HFFc6 (cell line): ENCODE data around the gene ESPNL. TPM values are rescaled to one million over a fixed set of nuclear protein-coding genes. Genes with fewer than 3 reads are reported as not detected.

ENCODE experiments used
- DNase-seq: peaks from one replicate; pipeline ENCODE4 v3.0.0-alpha.2; 2018
- H3K27ac Mint-ChIP-seq: 2 replicates; pipeline ENCODE4 v1.8.0; 2020; ENCODE audit warnings: mild to moderate bottlenecking, mixed read lengths
- H3K27me3 Mint-ChIP-seq: 2 replicates; pipeline ENCODE4 v1.8.0; 2021; ENCODE audit warnings: mild to moderate bottlenecking, moderate library complexity, mixed read lengths; ENCODE audit not compliant: insufficient read depth
- H3K36me3 Mint-ChIP-seq: 2 replicates; pipeline ENCODE4 v1.8.0; 2021; ENCODE audit warnings: low read depth, mixed read lengths
- H3K4me1 Mint-ChIP-seq: 2 replicates; pipeline ENCODE4 v1.8.0; 2020; ENCODE audit warnings: low read depth, mixed read lengths
- H3K4me3 Mint-ChIP-seq: 2 replicates; pipeline ENCODE4 v1.8.0; 2020; ENCODE audit warnings: mild to moderate bottlenecking, moderate library complexity, mixed read lengths
- H3K9me3 Mint-ChIP-seq: 2 replicates; pipeline ENCODE4 v1.8.0; 2020; ENCODE audit warnings: mild to moderate bottlenecking, mixed read lengths
- total RNA-seq, 6 experiments: library from RNA; stranded (reverse); fragmentation: NEBNext Ultra II Directional; extraction: Animal tissue kit (Norgen Biotek cat#: 25700); gene quantifications; 2 replicates in 1 of 6; 3 replicates in 5 of 6; pipeline ENCODE4 v1.2.3, GENCODE V29; 2021
- TF ChIP-seq, protein P1 (sequence below): fragments of 200-600 bp; sonication (generic); IDR thresholded peaks from 2 replicates; pipeline ENCODE4 v1.5.0; 2021; ENCODE audit warnings: antibody characterized with exemption, mild to moderate bottlenecking

The ESPNL gene
- total RNA-seq, 6 experiments from 2014 or later = 1.0 to 3.0 (median 2.6) TPM

DNA sequence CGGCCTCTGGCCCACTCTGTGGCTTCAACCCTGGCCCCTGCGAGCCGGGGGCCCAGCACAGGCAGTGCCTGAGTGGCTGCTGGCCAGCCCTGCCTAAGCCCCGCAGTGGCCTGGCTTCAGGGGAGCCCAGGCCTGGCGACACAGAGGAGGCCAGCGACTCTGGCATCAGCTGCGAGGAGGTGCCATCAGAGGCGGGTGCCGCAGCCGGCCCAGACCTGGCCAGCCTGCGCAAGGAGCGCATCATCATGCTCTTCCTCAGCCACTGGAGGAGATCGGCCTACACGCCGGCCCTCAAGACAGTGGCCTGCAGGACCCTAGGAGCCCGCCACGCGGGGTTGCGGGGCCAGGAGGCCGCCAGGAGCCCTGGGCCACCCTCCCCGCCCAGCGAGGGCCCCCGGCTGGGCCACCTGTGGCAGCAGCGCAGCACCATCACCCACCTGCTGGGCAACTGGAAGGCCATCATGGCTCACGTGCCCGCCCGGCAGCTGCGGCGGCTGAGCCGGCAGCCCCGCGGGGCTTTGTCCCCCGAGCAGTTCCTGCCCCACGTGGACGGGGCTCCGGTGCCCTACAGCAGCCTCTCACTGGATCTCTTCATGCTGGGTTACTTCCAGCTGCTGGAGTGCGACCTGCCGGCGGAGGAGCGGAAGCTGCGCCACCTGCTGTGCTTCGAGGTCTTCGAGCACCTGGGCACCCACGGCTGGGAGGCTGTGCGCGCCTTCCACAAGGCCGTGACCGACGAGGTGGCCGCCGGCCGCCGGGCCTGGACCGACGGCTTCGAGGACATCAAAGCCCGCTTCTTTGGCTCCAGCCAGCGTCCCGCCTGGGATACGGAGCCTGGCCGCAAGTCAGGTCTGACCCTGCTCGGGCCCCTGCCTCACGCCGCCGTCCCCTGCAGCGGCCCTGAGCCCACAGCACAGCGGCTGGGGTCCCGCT lies 30.8 kb downstream of the ESPNL start:
- H3K27me3 Mint-ChIP-seq = peaks cover 4% of the 10 kb centered on the region
- TF ChIP-seq, protein P1, sequence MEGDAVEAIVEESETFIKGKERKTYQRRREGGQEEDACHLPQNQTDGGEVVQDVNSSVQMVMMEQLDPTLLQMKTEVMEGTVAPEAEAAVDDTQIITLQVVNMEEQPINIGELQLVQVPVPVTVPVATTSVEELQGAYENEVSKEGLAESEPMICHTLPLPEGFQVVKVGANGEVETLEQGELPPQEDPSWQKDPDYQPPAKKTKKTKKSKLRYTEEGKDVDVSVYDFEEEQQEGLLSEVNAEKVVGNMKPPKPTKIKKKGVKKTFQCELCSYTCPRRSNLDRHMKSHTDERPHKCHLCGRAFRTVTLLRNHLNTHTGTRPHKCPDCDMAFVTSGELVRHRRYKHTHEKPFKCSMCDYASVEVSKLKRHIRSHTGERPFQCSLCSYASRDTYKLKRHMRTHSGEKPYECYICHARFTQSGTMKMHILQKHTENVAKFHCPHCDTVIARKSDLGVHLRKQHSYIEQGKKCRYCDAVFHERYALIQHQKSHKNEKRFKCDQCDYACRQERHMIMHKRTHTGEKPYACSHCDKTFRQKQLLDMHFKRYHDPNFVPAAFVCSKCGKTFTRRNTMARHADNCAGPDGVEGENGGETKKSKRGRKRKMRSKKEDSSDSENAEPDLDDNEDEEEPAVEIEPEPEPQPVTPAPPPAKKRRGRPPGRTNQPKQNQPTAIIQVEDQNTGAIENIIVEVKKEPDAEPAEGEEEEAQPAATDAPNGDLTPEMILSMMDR = no peak
- H3K4me1 Mint-ChIP-seq = no peaks in the 10 kb centered on the region
- no peak overlapping the region for H3K27ac Mint-ChIP-seq
- no peak for DNase-seq
- H3K9me3 Mint-ChIP-seq = no peaks in the 10 kb centered on the region
- H3K4me3 Mint-ChIP-seq = no peak overlapping the region
- no peaks in the 10 kb centered on the region for H3K36me3 Mint-ChIP-seq

DNA sequence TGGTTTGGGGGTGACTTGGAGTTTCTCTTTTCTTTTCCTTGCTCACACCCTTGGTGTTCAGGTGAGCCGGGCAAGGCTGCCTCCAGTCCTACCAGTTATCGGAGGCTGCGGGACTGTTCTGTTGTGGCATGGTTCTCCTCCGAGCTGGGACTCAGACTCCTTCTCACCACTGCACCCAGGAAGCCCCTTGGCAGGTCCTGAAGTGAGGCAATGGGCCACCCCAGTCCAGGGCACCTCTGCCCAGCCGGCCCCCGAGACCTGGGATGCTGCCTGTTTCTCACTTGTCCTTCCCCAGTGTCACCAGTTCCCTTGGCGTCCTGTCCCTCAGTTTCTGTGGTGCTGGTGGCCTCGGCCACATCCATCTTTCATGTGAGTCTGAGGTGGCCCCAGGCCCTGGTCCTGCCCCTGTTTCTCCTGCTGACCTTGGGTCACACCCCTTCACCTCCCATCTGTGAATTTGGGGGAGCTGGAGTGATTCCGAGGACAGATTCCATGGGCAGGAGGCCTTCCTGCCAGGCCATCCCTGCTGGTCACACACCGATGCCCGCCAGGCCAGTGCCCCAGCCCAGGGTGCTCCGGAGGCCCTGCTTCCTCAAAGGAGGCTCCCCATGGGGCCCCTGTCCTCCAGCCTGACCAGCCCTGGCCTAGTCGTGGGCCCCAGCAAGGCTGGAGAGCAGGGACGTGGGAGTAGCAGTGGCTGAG lies 31.8 kb downstream of the ESPNL start:
- H3K36me3 Mint-ChIP-seq = no peaks in the 10 kb centered on the region
- no peaks in the 10 kb centered on the region for H3K4me1 Mint-ChIP-seq
- H3K27ac Mint-ChIP-seq = no peak overlapping the region
- H3K9me3 Mint-ChIP-seq = no peaks in the 10 kb centered on the region
- DNase-seq = no peak
- TF ChIP-seq, protein P1 = no peak
- peaks cover 4% of the 10 kb centered on the region for H3K27me3 Mint-ChIP-seq
- H3K4me3 Mint-ChIP-seq = no peak overlapping the region

DNA sequence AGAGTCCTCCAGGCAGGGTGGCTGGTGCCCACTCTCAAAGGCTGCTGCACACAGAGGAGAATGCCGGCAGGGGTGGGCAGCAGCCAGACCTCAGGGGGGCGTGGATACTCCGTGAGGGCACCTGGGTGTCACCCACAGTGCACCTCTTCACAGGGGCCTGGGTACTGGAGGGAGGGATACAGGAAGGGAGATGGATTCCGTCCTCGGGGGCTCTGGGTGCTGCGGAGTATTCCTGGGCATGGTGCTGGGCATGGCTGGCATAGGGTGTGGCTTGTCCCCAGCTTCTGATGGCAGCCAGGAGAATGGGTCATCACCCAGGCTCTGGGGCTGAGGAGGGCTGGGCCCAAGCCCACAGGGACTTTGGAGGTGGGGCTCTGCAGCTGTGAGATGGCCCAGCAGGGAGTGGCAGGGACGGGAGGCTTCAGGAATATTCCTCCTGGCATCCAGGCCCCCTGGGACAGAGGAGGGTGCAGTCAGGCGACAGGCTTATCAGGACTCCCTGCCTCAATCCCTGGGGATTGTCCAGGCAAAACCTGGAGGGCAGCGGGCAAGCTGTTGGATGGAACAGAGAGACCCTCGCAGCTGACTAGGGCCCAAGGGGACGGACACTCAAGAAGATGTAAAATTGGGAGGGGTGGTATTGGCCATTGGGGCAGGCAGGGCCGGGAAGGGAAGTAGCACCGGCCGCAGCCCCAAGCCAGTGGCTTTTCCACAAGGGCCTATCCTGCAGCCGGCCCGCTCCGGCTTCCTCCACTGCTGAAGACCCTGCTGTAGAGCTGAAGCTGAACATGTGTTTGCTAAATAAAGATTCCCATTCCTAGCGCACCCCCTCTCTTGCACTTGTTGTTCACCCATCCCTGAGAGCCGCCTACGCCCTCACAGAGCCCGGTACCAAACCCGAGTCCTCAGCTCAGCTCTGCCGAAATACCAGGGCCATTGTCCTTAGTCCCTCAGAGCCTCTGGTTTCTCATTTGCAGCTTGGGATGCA lies 32.6 kb downstream of the ESPNL start:
- Mint-ChIP-seq H3K4me3 (no peak overlapping the region), H3K27me3 (peaks cover 4% of the 10 kb centered on the region), H3K4me1 (no peaks in the 10 kb centered on the region), H3K27ac (no peak overlapping the region), H3K36me3 (no peaks in the 10 kb centered on the region), H3K9me3 (no peaks in the 10 kb centered on the region)
- no peak for DNase-seq
- TF ChIP-seq, protein P1 = no peak

DNA sequence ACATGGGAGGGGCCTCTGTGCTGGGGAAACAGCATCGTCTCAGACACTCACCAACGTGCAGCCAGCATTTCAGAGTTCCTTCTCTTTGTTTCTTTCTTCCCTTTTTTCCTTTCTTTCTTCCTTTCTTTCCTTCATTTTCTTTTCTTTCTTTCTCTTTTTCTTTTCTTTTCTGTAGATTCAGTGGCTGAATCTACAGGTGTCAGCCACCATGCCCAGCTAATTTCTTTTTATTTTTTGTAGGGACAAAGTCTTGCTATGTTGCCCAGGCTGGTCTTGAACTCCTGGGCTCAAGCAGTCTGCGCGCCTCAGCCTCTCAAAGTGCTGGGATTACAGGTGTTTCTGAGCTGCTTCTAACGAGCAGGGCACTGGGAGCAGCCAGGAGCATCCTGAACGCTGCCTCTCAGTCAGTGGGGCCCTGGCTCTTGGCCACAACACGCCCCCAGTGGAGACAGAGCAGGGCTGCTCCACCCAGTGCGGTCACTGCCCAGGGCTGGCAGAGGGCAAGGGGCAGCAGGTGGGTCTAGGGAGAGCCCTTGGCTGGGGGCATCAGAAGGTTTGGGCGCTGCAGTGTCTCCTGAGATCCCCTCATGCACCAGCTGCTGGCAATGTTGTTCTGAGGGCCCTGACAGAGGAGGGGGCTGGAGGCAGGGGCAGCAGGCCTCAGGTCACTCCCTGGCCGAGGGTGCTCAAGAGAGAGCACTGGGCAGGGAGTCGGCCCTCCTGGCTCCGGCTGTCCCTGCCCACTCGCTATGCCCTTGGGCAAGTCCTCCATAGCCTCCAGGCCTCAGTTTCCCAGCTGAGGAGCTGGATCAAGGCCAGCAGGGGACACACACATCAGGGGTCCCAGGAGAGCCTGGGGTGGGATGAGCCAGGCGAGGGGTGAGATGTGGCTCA lies 33.6 kb downstream of the ESPNL start:
- TF ChIP-seq, protein P1 = no peak
- Mint-ChIP-seq H3K27me3 (peaks cover 4% of the 10 kb centered on the region), H3K4me3 (no peak overlapping the region), H3K27ac (no peak overlapping the region), H3K4me1 (no peaks in the 10 kb centered on the region), H3K9me3 (no peaks in the 10 kb centered on the region), H3K36me3 (no peaks in the 10 kb centered on the region)
- DNase-seq = no peak
